HepG2 (cell line): ENCODE measurements around the gene CPAMD8.

Experiments used
- E2F2 ChIP-seq: sonication (generic); formaldehyde crosslinking; IDR thresholded peaks from 2 replicates; pipeline ENCODE4 v1.4.0; 2020; ENCODE audit warnings: missing genetic modification reagents, borderline replicate concordance
- POLR2A ChIP-seq, 2 experiments: IDR thresholded peaks; 2 replicates each; pipeline ENCODE4 v1.6.1; 2011; ENCODE audit warnings: low read depth in 2 of 2, low read length in 2 of 2, mild to moderate bottlenecking in 1 of 2, moderate library complexity in 1 of 2; ENCODE audit not compliant: insufficient read depth in 1 of 2
- POLR2AphosphoS5 ChIP-seq: IDR thresholded peaks from 2 replicates; pipeline ENCODE4 v1.6.1; 2012; ENCODE audit warnings: low read depth, low read length
- RAD51 ChIP-seq: fragments of 450-650 bp; IDR thresholded peaks from 2 replicates; pipeline ENCODE4 v1.6.1; 2016; ENCODE audit warnings: borderline replicate concordance
- RELA ChIP-seq: sonication (generic); formaldehyde crosslinking; IDR thresholded peaks from 2 replicates; pipeline ENCODE4 v1.4.0; 2020; ENCODE audit warnings: missing genetic modification reagents
- TF ChIP-seq, protein P1 (sequence below): sonication (generic); formaldehyde crosslinking; IDR thresholded peaks from 2 replicates; pipeline ENCODE4 v1.4.0; 2020; ENCODE audit warnings: missing genetic modification reagents
- TF ChIP-seq, protein P2 (sequence below): sonication (generic); formaldehyde crosslinking; IDR thresholded peaks from 2 replicates; pipeline ENCODE4 v1.9.0; 2021; ENCODE audit warnings: missing genetic modification reagents, borderline replicate concordance

DNA sequence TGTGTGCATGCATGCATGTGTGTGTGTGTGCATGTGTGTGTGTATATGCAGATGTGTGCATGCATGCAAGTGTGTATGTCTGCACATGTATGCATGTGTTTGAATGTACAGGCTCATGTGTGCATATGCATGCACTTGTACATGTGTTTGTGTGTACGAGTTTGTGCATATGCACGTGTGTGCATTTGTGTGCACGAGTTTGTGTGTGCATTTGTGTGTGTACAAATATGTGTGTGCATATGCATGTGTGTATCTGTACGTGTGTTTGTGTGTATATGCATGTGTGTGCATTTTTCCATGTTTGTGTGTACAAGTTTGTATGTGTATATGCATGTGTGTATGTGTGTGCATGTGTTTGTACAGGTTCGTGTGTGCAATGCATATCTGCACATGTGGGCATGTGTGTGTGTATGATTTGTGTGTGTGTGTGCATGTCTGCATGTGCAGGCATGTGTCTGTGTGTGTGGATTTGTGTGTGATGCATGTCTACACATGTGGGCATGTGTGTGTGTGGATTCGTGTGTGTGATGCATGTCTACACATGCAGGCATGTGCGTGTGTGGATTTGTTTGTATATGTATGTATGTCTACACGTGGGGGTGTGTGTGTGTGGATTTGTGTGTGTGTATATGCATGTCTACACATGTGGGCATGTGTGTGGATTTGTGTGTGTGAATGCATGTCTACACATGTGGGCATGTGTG, 80.7 kb downstream of the CPAMD8 start:
- TF ChIP-seq RELA, result no peak
- TF ChIP-seq POLR2A (IDR thresholded peaks at IDR 0.05; ENCODE audit: insufficient read depth in 1 of 2, low read depth in 2 of 2, low read length in 2 of 2), result no peak
- TF ChIP-seq, protein P1, sequence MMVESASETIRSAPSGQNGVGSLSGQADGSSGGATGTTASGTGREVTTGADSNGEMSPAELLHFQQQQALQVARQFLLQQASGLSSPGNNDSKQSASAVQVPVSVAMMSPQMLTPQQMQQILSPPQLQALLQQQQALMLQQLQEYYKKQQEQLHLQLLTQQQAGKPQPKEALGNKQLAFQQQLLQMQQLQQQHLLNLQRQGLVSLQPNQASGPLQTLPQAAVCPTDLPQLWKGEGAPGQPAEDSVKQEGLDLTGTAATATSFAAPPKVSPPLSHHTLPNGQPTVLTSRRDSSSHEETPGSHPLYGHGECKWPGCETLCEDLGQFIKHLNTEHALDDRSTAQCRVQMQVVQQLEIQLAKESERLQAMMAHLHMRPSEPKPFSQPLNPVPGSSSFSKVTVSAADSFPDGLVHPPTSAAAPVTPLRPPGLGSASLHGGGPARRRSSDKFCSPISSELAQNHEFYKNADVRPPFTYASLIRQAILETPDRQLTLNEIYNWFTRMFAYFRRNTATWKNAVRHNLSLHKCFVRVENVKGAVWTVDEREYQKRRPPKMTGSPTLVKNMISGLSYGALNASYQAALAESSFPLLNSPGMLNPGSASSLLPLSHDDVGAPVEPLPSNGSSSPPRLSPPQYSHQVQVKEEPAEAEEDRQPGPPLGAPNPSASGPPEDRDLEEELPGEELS, result no peak
- no peak for TF ChIP-seq RAD51
- TF ChIP-seq, protein P2, sequence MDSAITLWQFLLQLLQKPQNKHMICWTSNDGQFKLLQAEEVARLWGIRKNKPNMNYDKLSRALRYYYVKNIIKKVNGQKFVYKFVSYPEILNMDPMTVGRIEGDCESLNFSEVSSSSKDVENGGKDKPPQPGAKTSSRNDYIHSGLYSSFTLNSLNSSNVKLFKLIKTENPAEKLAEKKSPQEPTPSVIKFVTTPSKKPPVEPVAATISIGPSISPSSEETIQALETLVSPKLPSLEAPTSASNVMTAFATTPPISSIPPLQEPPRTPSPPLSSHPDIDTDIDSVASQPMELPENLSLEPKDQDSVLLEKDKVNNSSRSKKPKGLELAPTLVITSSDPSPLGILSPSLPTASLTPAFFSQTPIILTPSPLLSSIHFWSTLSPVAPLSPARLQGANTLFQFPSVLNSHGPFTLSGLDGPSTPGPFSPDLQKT (CRISPR knock-in tag), result no peak
- no peak for TF ChIP-seq E2F2 (CRISPR knock-in tag)
- TF ChIP-seq POLR2AphosphoS5, result no peak
